PC-9 (cell line): ENCODE data around the gene B3GALT6. TPM values are rescaled to one million over a fixed set of nuclear protein-coding genes. Genes with fewer than 3 reads are reported as not detected.

Source experiments
- Bru-seq: library from RNA; stranded (reverse); fragments of 400-500 nt; gene quantifications from one replicate; lab custom pipeline; 2021; lab: Mats Ljungman, UMichigan
- BruChase-seq, 2 experiments: library from RNA; stranded (reverse); fragments of 400-500 nt; gene quantifications; one replicate each; lab custom pipeline; 2021; lab: Mats Ljungman, UMichigan
- BruUV-seq: library from RNA; stranded (reverse); fragments of 400-500 nt; replicated peaks from 2 replicates; lab custom pipeline; 2021; lab: Mats Ljungman, UMichigan
- CTCF ChIA-PET: fragments of 300-600 bp; sonication (Branson Sonifier 250); formaldehyde crosslinking; loops from one replicate; lab custom pipeline; 2022; ENCODE audit warnings: antibody characterized with exemption; lab: Charles Lee
- POLR2A ChIA-PET: fragments of 300-600 bp; sonication (Branson Sonifier 250); formaldehyde crosslinking; loops from one replicate; lab custom pipeline; 2022; ENCODE audit warnings: antibody characterized with exemption; ENCODE audit not compliant: unreplicated experiment; lab: Charles Lee
- DNase-seq, 2 experiments: peaks; one replicate each; pipeline versions ENCODE4 v3.0.0 to v3.0.0-alpha.2; 2015 to 2022; ENCODE audit warnings: mixed read lengths in 1 of 2
- H2AFZ ChIP-seq: fragments of 200-600 bp; sonication (generic); 2 replicates; pipeline ENCODE4 v1.8.1; 2017; ENCODE audit warnings: antibody characterized with exemption
- H3F3A ChIP-seq: fragments of 200-600 bp; sonication (generic); 2 replicates; pipeline ENCODE4 v1.8.1; 2017; ENCODE audit warnings: antibody characterized with exemption, mild to moderate bottlenecking, low read depth; ENCODE audit not compliant: insufficient read depth
- H3K27ac ChIP-seq: fragments of 200-600 bp; sonication (generic); 2 replicates; pipeline ENCODE4 v1.6.1; 2016; ENCODE audit warnings: mixed run types
- H3K27me3 ChIP-seq: fragments of 200-600 bp; sonication (generic); 2 replicates; pipeline ENCODE4 v1.6.1; 2016; ENCODE audit warnings: low read depth, mixed run types; ENCODE audit not compliant: insufficient read depth
- H3K36me3 ChIP-seq: fragments of 200-600 bp; sonication (generic); 2 replicates; pipeline ENCODE4 v1.6.1; 2016; ENCODE audit warnings: low read depth, mixed run types
- H3K4me1 ChIP-seq: fragments of 200-600 bp; sonication (generic); replicated peaks from 2 replicates; pipeline ENCODE4 v1.6.1; 2016; ENCODE audit warnings: mixed run types; ENCODE audit not compliant: insufficient read depth
- H3K4me2 ChIP-seq: fragments of 200-600 bp; sonication (generic); 2 replicates; pipeline ENCODE4 v1.6.1; 2017; ENCODE audit warnings: mixed run types
- H3K4me3 ChIP-seq: fragments of 200-600 bp; sonication (generic); 2 replicates; pipeline ENCODE4 v1.6.1; 2016; ENCODE audit warnings: mixed run types
- H3K79me2 ChIP-seq: fragments of 200-600 bp; sonication (generic); 2 replicates; pipeline ENCODE4 v1.6.1; 2017; ENCODE audit warnings: low read depth, mixed run types
- H3K9me2 ChIP-seq: fragments of 200-600 bp; sonication (generic); 2 replicates; pipeline ENCODE4 v1.8.1; 2017; ENCODE audit warnings: mild to moderate bottlenecking; ENCODE audit not compliant: insufficient read depth
- H3K9me3 ChIP-seq: fragments of 200-600 bp; sonication (generic); 2 replicates; pipeline ENCODE4 v1.8.1; 2016; ENCODE audit warnings: low read depth; ENCODE audit not compliant: insufficient read depth
- H4K20me1 ChIP-seq: fragments of 200-600 bp; sonication (generic); 2 replicates; pipeline ENCODE4 v1.8.1; 2017; ENCODE audit not compliant: insufficient read depth
- CTCF ChIP-seq: fragments of 200-600 bp; sonication (generic); conservative IDR thresholded peaks from 2 replicates; pipeline ENCODE4 v1.6.1; 2017; ENCODE audit warnings: mixed run types, antibody characterized with exemption, mild to moderate bottlenecking, moderate library complexity
- EZH2 ChIP-seq: fragments of 200-600 bp; sonication (generic); IDR thresholded peaks from 2 replicates; pipeline ENCODE4 v1.8.0; 2017; ENCODE audit warnings: antibody characterized with exemption, low read depth
- intact Hi-C: fragments of 100-400 bp; cut with micrococcal nuclease; formaldehyde crosslinking; loops from one replicate; pipeline ENCODE4 v1.10.0; 2022; ENCODE audit not compliant: unreplicated experiment
- long read RNA-seq: library from polyadenylated mRNA; stranded (forward); transcript quantifications from one replicate; pipeline ENCODE4 v2.0.0, GENCODE V29; 2022
- total RNA-seq: library from RNA; stranded (reverse); gene quantifications from 2 replicates; pipeline ENCODE4 v1.2.3, GENCODE V29; 2021

B3GALT6 gene
- total RNA-seq (16.2 and 20.8 TPM in 2 replicates), Bru-seq, nascent RNA (percentile 70 among the genes with signal in this experiment), BruChase-seq, experiment 1, labeled RNA remaining after a 2-hour chase (percentile 77 among the genes with signal in this experiment), BruChase-seq, experiment 2, labeled RNA remaining after a 6-hour chase (percentile 93 among the genes with signal in this experiment)
- long read RNA-seq, transcript B3GALT6-202 (1 exons, 2,816 nt) = major isoform, 33 of 60 reads
- long read RNA-seq, transcript B3GALT6-201 (1 exons, 2,783 nt) = minor isoform, 27 of 60 reads
- long read RNA-seq, partial matches to known transcripts = 0 of 60 reads
- long read RNA-seq, other reads (novel, unspliced or antisense) = 0 of 60 reads

- H3K4me2 ChIP-seq = peak within 1 kb of the TSS; percentile 85
- H3K27me3 ChIP-seq = no peaks in the 10 kb centered on the region
- H3K9me2 ChIP-seq = no peaks in the 10 kb centered on the region
- peaks cover 35% of the 10 kb centered on the region; the same call in 1 of the 2 replicates for H3F3A ChIP-seq
- H3K4me3 ChIP-seq = peak within 1 kb of the TSS; percentile 99
- no TSS peak for BruUV-seq
- H2AFZ ChIP-seq = peak within 1 kb of the TSS; percentile 89
- DNase-seq = no peak
- no peak for TF ChIP-seq CTCF
- no peak for TF ChIP-seq EZH2
- intact Hi-C loops = loop anchor here (10.0 kb wide), 1 partner anchor 248 kb away; the partner anchor contains the start of gene PERM1
- peak within 1 kb of the TSS; percentile 32 for H3K27ac ChIP-seq
- CTCF ChIA-PET = no interaction called here
- H3K79me2 ChIP-seq = peaks cover 77% of the 10 kb centered on the region
- peaks cover 43% of the 10 kb centered on the region for H3K4me1 ChIP-seq
- no peaks in the 10 kb centered on the region for H3K9me3 ChIP-seq
- H3K36me3 ChIP-seq = no peaks in the 10 kb centered on the region
- peaks cover 26% of the 10 kb centered on the region for H4K20me1 ChIP-seq
- POLR2A ChIA-PET = no interaction called here
These were observed at the start of gene B3GALT6 for GRCh38 chr1:1232208-1232795. Gene B3GALT6 (plus strand): TSS chr1:1232237. CDS start chr1:1232279, 42 bp downstream.

GRCh38 chr1:1182491-1183220 lies 49.4 kb upstream of the B3GALT6 start:
- Histone ChIP-seq H3K36me3 (no peaks in the 10 kb centered on the region), H3K79me2 (no peaks in the 10 kb centered on the region), H3K9me3 (no peaks in the 10 kb centered on the region), H3K4me2 (no peak overlapping the region), H4K20me1 (no peaks in the 10 kb centered on the region), H3K9me2 (no peaks in the 10 kb centered on the region), H2AFZ (no peak overlapping the region), H3K27ac (no peak overlapping the region), H3K27me3 (no peaks in the 10 kb centered on the region), H3K4me3 (no peak overlapping the region), H3F3A (peaks cover 10% of the 10 kb centered on the region; the same call in 1 of the 2 replicates), H3K4me1 (peaks cover 3% of the 10 kb centered on the region; the same call in 1 of the 2 replicates)
- intact Hi-C loops = no loop called here
- ChIA-PET POLR2A (no interaction called here), CTCF (no interaction called here)
- BruUV-seq = no TSS peak
- no peak for TF ChIP-seq EZH2
- no peak for TF ChIP-seq CTCF
- no peak for DNase-seq

- Histone ChIP-seq H3K79me2 (no peaks in the 10 kb centered on the region), H3F3A (peaks cover 10% of the 10 kb centered on the region; the same call in 1 of the 2 replicates)
These were observed 48.8 kb upstream of the B3GALT6 start for GRCh38 chr1:1183221-1183747.

More at GRCh38 chr1:1183221-1183747, 48.8 kb upstream of the B3GALT6 start:
- DNase-seq = no peak
- Histone ChIP-seq H3K9me2 (no peaks in the 10 kb centered on the region), H3K4me2 (no peak overlapping the region), H3K36me3 (no peaks in the 10 kb centered on the region), H3K27me3 (no peaks in the 10 kb centered on the region), H4K20me1 (no peaks in the 10 kb centered on the region), H3K27ac (no peak overlapping the region), H3K4me3 (no peak overlapping the region), H3K4me1 (peaks cover 3% of the 10 kb centered on the region; the same call in 1 of the 2 replicates), H3K9me3 (no peaks in the 10 kb centered on the region), H2AFZ (no peak overlapping the region)
- intact Hi-C loops = no loop called here
- BruUV-seq = no TSS peak
- CTCF ChIA-PET = no interaction called here
- no peak for TF ChIP-seq CTCF
- no peak for TF ChIP-seq EZH2
- POLR2A ChIA-PET = no interaction called here
